ENCODE measurements around the gene KRTAP27-1.

KRTAP27-1 gene

GRCh38 chr21:30336596-30336995, 898 bp downstream of the KRTAP27-1 start:
- Histone ChIP-seq H3K27me3 (no peaks in the 10 kb centered on the region), H3K9me3 (no peaks in the 10 kb centered on the region), H3K4me3 (ENCODE audit: low read depth, low read length) (no peak overlapping the region), H3K36me3 (no peaks in the 10 kb centered on the region), H3K4me1 (no peaks in the 10 kb centered on the region)
- DNase-seq = no peak
- TF ChIP-seq CTCF (IDR thresholded peaks at IDR 0.05; ENCODE audit: low read depth, low read length) = no peak

GRCh38 chr21:30333736-30334135, 3.8 kb downstream of the KRTAP27-1 start:
- no peak for DNase-seq
- H3K4me1 ChIP-seq = no peaks in the 10 kb centered on the region
- no peaks in the 10 kb centered on the region for H3K9me3 ChIP-seq
- H3K27me3 ChIP-seq = no peaks in the 10 kb centered on the region
- no peak for TF ChIP-seq CTCF (IDR thresholded peaks at IDR 0.05; ENCODE audit: low read depth, low read length)
- H3K4me3 ChIP-seq (ENCODE audit: low read depth, low read length) = no peak overlapping the region
- no peaks in the 10 kb centered on the region for H3K36me3 ChIP-seq

GRCh38 chr21:30332681-30333080, 4.8 kb downstream of the KRTAP27-1 start:
- H3K9me3 ChIP-seq = no peaks in the 10 kb centered on the region
- no peak overlapping the region for H3K4me3 ChIP-seq (ENCODE audit: low read depth, low read length)
- TF ChIP-seq CTCF (IDR thresholded peaks at IDR 0.05; ENCODE audit: low read depth, low read length) = no peak
- no peak for DNase-seq
- H3K27me3 ChIP-seq = no peaks in the 10 kb centered on the region
- H3K36me3 ChIP-seq = no peaks in the 10 kb centered on the region
- H3K4me1 ChIP-seq = no peaks in the 10 kb centered on the region

- Histone ChIP-seq H3K4me3 (ENCODE audit: low read depth, low read length) (no peak overlapping the region), H3K36me3 (no peaks in the 10 kb centered on the region), H3K27me3 (no peaks in the 10 kb centered on the region), H3K4me1 (no peaks in the 10 kb centered on the region), H3K9me3 (no peaks in the 10 kb centered on the region)
- DNase-seq = no peak
- TF ChIP-seq CTCF (IDR thresholded peaks at IDR 0.05; ENCODE audit: low read depth, low read length) = no peak
These were observed 8.2 kb downstream of the KRTAP27-1 start for GRCh38 chr21:30329203-30329875.

- H3K9me3 ChIP-seq = no peaks in the 10 kb centered on the region
- no peak overlapping the region for H3K4me3 ChIP-seq (ENCODE audit: low read depth, low read length)
- no peak for DNase-seq
- H3K36me3 ChIP-seq = no peaks in the 10 kb centered on the region
- TF ChIP-seq CTCF (IDR thresholded peaks at IDR 0.05; ENCODE audit: low read depth, low read length) = no peak
- H3K4me1 ChIP-seq = no peaks in the 10 kb centered on the region
- no peaks in the 10 kb centered on the region for H3K27me3 ChIP-seq
These were observed 11.1 kb downstream of the KRTAP27-1 start for GRCh38 chr21:30326390-30326789.

- H3K4me1 ChIP-seq = no peaks in the 10 kb centered on the region
- H3K36me3 ChIP-seq = no peaks in the 10 kb centered on the region
- no peak for DNase-seq
- no peak for TF ChIP-seq CTCF (IDR thresholded peaks at IDR 0.05; ENCODE audit: low read depth, low read length)
- H3K4me3 ChIP-seq (ENCODE audit: low read depth, low read length) = no peak within 1 kb of the TSS
- no peaks in the 10 kb centered on the region for H3K9me3 ChIP-seq
- no peaks in the 10 kb centered on the region for H3K27me3 ChIP-seq
These were observed 17.3 kb downstream of the KRTAP27-1 start, which contains the start of gene KRTAP26-1 for GRCh38 chr21:30320215-30320614. Gene KRTAP26-1, minus strand, starts transcription at chr21:30320315. Its CDS starts 280 bp downstream, at chr21:30320035.

All from BE2C (cell line).